Measurements from ENCODE around the gene MS4A10.

MS4A10 gene

DNA sequence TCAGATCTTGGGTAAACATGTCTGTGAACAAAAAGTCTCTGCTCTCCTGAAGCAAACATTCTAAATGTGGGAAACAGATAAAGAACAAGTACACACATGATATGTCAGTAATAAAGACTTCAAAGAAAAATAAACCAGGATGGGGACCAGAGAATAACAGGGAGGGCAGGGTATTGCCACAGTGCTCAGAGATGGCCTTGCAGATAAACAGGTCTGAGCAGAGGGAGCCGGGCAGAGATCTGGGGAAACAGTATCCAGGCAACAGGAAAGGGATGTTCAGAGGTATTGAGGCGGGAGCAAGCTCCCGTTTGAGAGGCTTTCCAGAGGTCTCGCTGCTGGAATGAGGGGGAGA lies 59.7 kb downstream of the MS4A10 start:
- Histone ChIP-seq H3K14ac (ENCODE audit: low read length in 2 of 2) (no peak overlapping the region), H2BK120ac (ENCODE audit: low read depth, low read length) (no peak overlapping the region), H2BK5ac (ENCODE audit: low read depth, low read length, poor library complexity, severe bottlenecking) (no peak overlapping the region), H4K8ac (ENCODE audit: low read length) (no peak overlapping the region), H2BK12ac (ENCODE audit: low read length in 2 of 2) (no peak overlapping the region), H3K4ac (ENCODE audit: low read depth in 1 of 2, low read length in 2 of 2) (no peak overlapping the region), H2AK5ac (ENCODE audit: low read length, severe bottlenecking) (no peak overlapping the region), H3K4me2 (ENCODE audit: low read length, poor library complexity, severe bottlenecking) (peak overlapping the region; percentile 96), H3K4me3 (ENCODE audit: insufficient read depth in 1 of 2, low read depth in 1 of 2, low read length in 2 of 2) (peak overlapping the region in 1 of 2 experiments; percentile 93), H4K91ac (ENCODE audit: low read length) (no peak overlapping the region), H3K9me3 (ENCODE audit: control insufficient read depth, low read length) (no peaks in the 10 kb centered on the region), H3K23ac (ENCODE audit: low read length in 2 of 2) (no peak overlapping the region), H3K27ac (ENCODE audit: low read length, poor library complexity, severe bottlenecking) (no peak overlapping the region), H3K9ac (ENCODE audit: low read length) (peak overlapping the region; percentile 23), H3K18ac (ENCODE audit: low read depth in 1 of 2, low read length in 2 of 2) (no peak overlapping the region), H2AFZ (ENCODE audit: low read depth, low read length) (no peak overlapping the region), H3K79me1 (replicated peaks; ENCODE audit: low read length, poor library complexity, severe bottlenecking) (peaks cover 28% of the 10 kb centered on the region), H3K4me1 (ENCODE audit: control insufficient read depth, insufficient read depth, low read depth, low read length) (peaks cover 36% of the 10 kb centered on the region), H3K36me3 (ENCODE audit: control insufficient read depth in 1 of 2, insufficient read depth in 2 of 2, low read depth in 1 of 2, low read length in 2 of 2) (peaks cover 23 to 33% of the 10 kb centered on the region in 2 experiments), H3K27me3 (ENCODE audit: control insufficient read depth in 1 of 2, insufficient read depth in 1 of 2, low read length in 2 of 2) (no peaks in the 10 kb centered on the region), H2BK15ac (ENCODE audit: low read depth, poor library complexity, severe bottlenecking) (no peak overlapping the region)
- 77% methylated on average over 4 of the region's 4 CpGs for WGBS
- DNase-seq: no peak

DNA sequence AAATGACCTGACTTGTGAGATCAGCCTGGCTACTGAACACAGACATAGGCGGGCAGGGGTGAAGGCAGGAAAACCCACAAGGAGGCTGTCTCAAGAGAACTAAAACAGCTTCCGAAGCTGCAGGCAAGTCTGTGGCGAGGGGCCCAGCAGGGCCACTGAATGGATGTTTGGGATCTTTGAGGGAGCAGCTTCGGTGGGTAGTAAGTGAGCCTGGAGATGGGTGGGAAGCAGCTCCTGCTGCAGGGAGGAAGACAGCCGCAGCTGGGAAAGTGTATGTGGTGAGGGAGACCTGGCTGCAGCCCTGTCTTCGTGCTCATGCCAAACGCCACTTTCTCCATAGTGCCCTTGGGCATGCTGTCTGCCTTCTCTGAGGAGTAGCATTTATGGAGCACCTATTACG lies 60.2 kb downstream of the MS4A10 start:
- Histone ChIP-seq H2BK120ac (ENCODE audit: low read depth, low read length) (no peak overlapping the region), H4K8ac (ENCODE audit: low read length) (no peak overlapping the region), H3K36me3 (ENCODE audit: control insufficient read depth in 1 of 2, insufficient read depth in 2 of 2, low read depth in 1 of 2, low read length in 2 of 2) (peaks cover 28 to 38% of the 10 kb centered on the region in 2 experiments), H2AK5ac (ENCODE audit: low read length, severe bottlenecking) (no peak overlapping the region), H3K9ac (ENCODE audit: low read length) (no peak overlapping the region), H3K23ac (ENCODE audit: low read length in 2 of 2) (no peak overlapping the region), H3K9me3 (ENCODE audit: control insufficient read depth, low read length) (no peaks in the 10 kb centered on the region), H3K18ac (ENCODE audit: low read depth in 1 of 2, low read length in 2 of 2) (no peak overlapping the region), H2AFZ (ENCODE audit: low read depth, low read length) (no peak overlapping the region), H2BK12ac (ENCODE audit: low read length in 2 of 2) (no peak overlapping the region), H2BK5ac (ENCODE audit: low read depth, low read length, poor library complexity, severe bottlenecking) (no peak overlapping the region), H3K4ac (ENCODE audit: low read depth in 1 of 2, low read length in 2 of 2) (no peak overlapping the region), H3K4me1 (ENCODE audit: control insufficient read depth, insufficient read depth, low read depth, low read length) (peaks cover 35% of the 10 kb centered on the region), H3K27ac (ENCODE audit: low read length, poor library complexity, severe bottlenecking) (no peak overlapping the region), H3K4me3 (ENCODE audit: insufficient read depth in 1 of 2, low read depth in 1 of 2, low read length in 2 of 2) (peak overlapping the region in 1 of 2 experiments; percentile 93), H3K27me3 (ENCODE audit: control insufficient read depth in 1 of 2, insufficient read depth in 1 of 2, low read length in 2 of 2) (no peaks in the 10 kb centered on the region), H2BK15ac (ENCODE audit: low read depth, poor library complexity, severe bottlenecking) (no peak overlapping the region), H4K91ac (ENCODE audit: low read length) (no peak overlapping the region), H3K4me2 (ENCODE audit: low read length, poor library complexity, severe bottlenecking) (no peak overlapping the region), H3K14ac (ENCODE audit: low read length in 2 of 2) (no peak overlapping the region), H3K79me1 (replicated peaks; ENCODE audit: low read length, poor library complexity, severe bottlenecking) (peaks cover 28% of the 10 kb centered on the region)
- DNase-seq: no peak
- WGBS: over 99% methylated on average over 8 of the region's 8 CpGs

DNA sequence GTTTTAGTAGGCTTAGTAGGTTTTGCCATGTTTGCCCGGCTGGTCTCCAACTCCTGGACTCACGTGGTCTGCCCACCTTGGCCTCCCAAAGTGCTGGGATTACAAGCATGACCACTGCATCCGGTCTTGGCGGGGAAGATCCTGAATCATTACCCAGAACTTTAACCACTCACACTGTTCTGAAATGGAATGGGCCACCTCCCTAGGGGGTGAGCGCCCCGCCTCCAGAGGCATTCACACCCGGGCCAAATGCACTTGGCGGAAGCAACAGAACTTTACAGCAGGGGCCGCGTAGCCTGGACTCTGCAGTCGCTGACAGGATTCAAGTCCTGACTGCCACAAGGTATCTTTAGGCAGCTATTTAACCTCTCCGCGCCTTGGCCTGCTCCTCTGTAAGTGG lies 62.1 kb downstream of the MS4A10 start:
- 75% methylated on average over 13 of the region's 13 CpGs for WGBS
- Histone ChIP-seq H3K27me3 (ENCODE audit: control insufficient read depth in 1 of 2, insufficient read depth in 1 of 2, low read length in 2 of 2) (no peaks in the 10 kb centered on the region), H3K36me3 (ENCODE audit: control insufficient read depth in 1 of 2, insufficient read depth in 2 of 2, low read depth in 1 of 2, low read length in 2 of 2) (peaks cover 46 to 58% of the 10 kb centered on the region in 2 experiments), H2BK15ac (ENCODE audit: low read depth, poor library complexity, severe bottlenecking) (peak overlapping the region; percentile 7), H3K14ac (ENCODE audit: low read length in 2 of 2) (no peak overlapping the region), H3K4me3 (ENCODE audit: insufficient read depth in 1 of 2, low read depth in 1 of 2, low read length in 2 of 2) (no peak overlapping the region), H2BK5ac (ENCODE audit: low read depth, low read length, poor library complexity, severe bottlenecking) (no peak overlapping the region), H2AK5ac (ENCODE audit: low read length, severe bottlenecking) (no peak overlapping the region), H4K8ac (ENCODE audit: low read length) (no peak overlapping the region), H3K79me1 (replicated peaks; ENCODE audit: low read length, poor library complexity, severe bottlenecking) (peaks cover 26% of the 10 kb centered on the region), H2BK12ac (ENCODE audit: low read length in 2 of 2) (no peak overlapping the region), H4K91ac (ENCODE audit: low read length) (no peak overlapping the region), H2BK120ac (ENCODE audit: low read depth, low read length) (no peak overlapping the region), H3K4me1 (ENCODE audit: control insufficient read depth, insufficient read depth, low read depth, low read length) (peaks cover 24% of the 10 kb centered on the region), H3K4ac (ENCODE audit: low read depth in 1 of 2, low read length in 2 of 2) (no peak overlapping the region), H3K4me2 (ENCODE audit: low read length, poor library complexity, severe bottlenecking) (no peak overlapping the region), H3K23ac (ENCODE audit: low read length in 2 of 2) (no peak overlapping the region), H2AFZ (ENCODE audit: low read depth, low read length) (no peak overlapping the region), H3K9ac (ENCODE audit: low read length) (no peak overlapping the region), H3K18ac (ENCODE audit: low read depth in 1 of 2, low read length in 2 of 2) (no peak overlapping the region), H3K27ac (ENCODE audit: low read length, poor library complexity, severe bottlenecking) (no peak overlapping the region), H3K9me3 (ENCODE audit: control insufficient read depth, low read length) (no peaks in the 10 kb centered on the region)
- no peak for DNase-seq

DNA sequence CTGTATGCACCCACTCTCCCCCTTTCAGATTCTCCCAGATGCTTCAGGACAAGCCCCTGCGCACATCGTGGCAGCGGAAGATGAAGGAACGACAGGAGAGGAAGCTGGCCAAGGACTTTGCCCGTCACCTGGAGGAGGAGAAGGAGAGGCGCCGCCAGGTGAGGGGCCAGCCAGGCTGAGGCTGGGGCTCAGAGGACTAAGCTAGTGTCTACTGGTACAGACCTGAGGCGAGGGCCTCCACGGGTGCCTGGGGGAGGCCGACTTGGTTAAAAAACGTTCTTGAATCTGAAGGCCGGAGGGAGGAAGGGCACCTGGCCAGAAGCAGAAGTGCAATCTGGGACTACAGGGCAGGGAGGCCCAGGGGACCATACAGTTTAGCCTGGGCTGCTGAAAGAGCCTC lies 62.8 kb downstream of the MS4A10 start:
- WGBS: 93% methylated on average over 12 of the region's 12 CpGs
- Histone ChIP-seq H3K4ac (ENCODE audit: low read depth in 1 of 2, low read length in 2 of 2) (no peak overlapping the region), H2AK5ac (ENCODE audit: low read length, severe bottlenecking) (no peak overlapping the region), H3K4me2 (ENCODE audit: low read length, poor library complexity, severe bottlenecking) (no peak overlapping the region), H3K9ac (ENCODE audit: low read length) (no peak overlapping the region), H2BK12ac (ENCODE audit: low read length in 2 of 2) (no peak overlapping the region), H2BK5ac (ENCODE audit: low read depth, low read length, poor library complexity, severe bottlenecking) (no peak overlapping the region), H3K14ac (ENCODE audit: low read length in 2 of 2) (no peak overlapping the region), H3K27ac (ENCODE audit: low read length, poor library complexity, severe bottlenecking) (no peak overlapping the region), H3K23ac (ENCODE audit: low read length in 2 of 2) (no peak overlapping the region), H2AFZ (ENCODE audit: low read depth, low read length) (no peak overlapping the region), H3K36me3 (ENCODE audit: control insufficient read depth in 1 of 2, insufficient read depth in 2 of 2, low read depth in 1 of 2, low read length in 2 of 2) (peaks cover 46 to 64% of the 10 kb centered on the region in 2 experiments), H3K4me3 (ENCODE audit: insufficient read depth in 1 of 2, low read depth in 1 of 2, low read length in 2 of 2) (no peak overlapping the region), H2BK120ac (ENCODE audit: low read depth, low read length) (no peak overlapping the region), H3K79me1 (replicated peaks; ENCODE audit: low read length, poor library complexity, severe bottlenecking) (peaks cover 26% of the 10 kb centered on the region), H4K8ac (ENCODE audit: low read length) (no peak overlapping the region), H3K4me1 (ENCODE audit: control insufficient read depth, insufficient read depth, low read depth, low read length) (peaks cover 24% of the 10 kb centered on the region), H2BK15ac (ENCODE audit: low read depth, poor library complexity, severe bottlenecking) (no peak overlapping the region), H3K18ac (ENCODE audit: low read depth in 1 of 2, low read length in 2 of 2) (no peak overlapping the region), H4K91ac (ENCODE audit: low read length) (no peak overlapping the region), H3K27me3 (ENCODE audit: control insufficient read depth in 1 of 2, insufficient read depth in 1 of 2, low read length in 2 of 2) (no peaks in the 10 kb centered on the region), H3K9me3 (ENCODE audit: control insufficient read depth, low read length) (no peaks in the 10 kb centered on the region)
- DNase-seq: no peak
